Natural killer cell (primary cell): ENCODE measurements around the gene PRKN. TPM values are rescaled to one million over a fixed set of nuclear protein-coding genes. Genes with fewer than 3 reads are reported as not detected.

ENCODE experiments used
- ATAC-seq, 3 donors: fragments of 150-1000 bp in 2 of 3; fragments of 200-7000 bp in 1 of 3; cut with Tn5 transposase; 1 replicate in 1 of 3; 2 replicates in 2 of 3; pipeline ENCODE4 v1.10.0; 2021; ENCODE audit warnings: mild to moderate bottlenecking in 2 of 3, moderate library complexity in 2 of 3
- DNase-seq, 2 donors: peaks; one replicate each; pipeline versions ENCODE4 v3.0.0 to v3.0.0-alpha.2; 2013 to 2021; ENCODE audit warnings: mixed read lengths in 1 of 2
- H3K27ac ChIP-seq: one replicate; pipeline ENCODE4 v1.5.1; 2013; ENCODE audit warnings: mild to moderate bottlenecking, low read length
- H3K27me3 ChIP-seq: one replicate; pipeline ENCODE4 v1.6.1; 2013; ENCODE audit warnings: low read length; ENCODE audit not compliant: control insufficient read depth, insufficient read depth
- H3K36me3 ChIP-seq: one replicate; pipeline ENCODE4 v1.6.1; 2013; ENCODE audit warnings: low read length; ENCODE audit not compliant: control insufficient read depth, insufficient read depth
- H3K4me1 ChIP-seq: one replicate; pipeline ENCODE4 v1.6.1; 2013; ENCODE audit warnings: low read length; ENCODE audit not compliant: control insufficient read depth, insufficient read depth
- H3K4me3 ChIP-seq: one replicate; pipeline ENCODE4 v1.5.1; 2013; ENCODE audit warnings: low read length
- H3K9me3 ChIP-seq: one replicate; pipeline ENCODE4 v1.6.1; 2013; ENCODE audit warnings: low read length; ENCODE audit not compliant: control insufficient read depth, insufficient read depth
- H3K27ac Mint-ChIP-seq, 2 donors: one replicate each; pipeline ENCODE4 v1.8.0; 2022; ENCODE audit warnings: mild to moderate bottlenecking in 2 of 2, mixed read lengths in 2 of 2, moderate library complexity in 1 of 2
- H3K27me3 Mint-ChIP-seq, 2 donors: one replicate each; pipeline ENCODE4 v1.8.0; 2022; ENCODE audit warnings: low read depth in 2 of 2, mixed read lengths in 2 of 2
- H3K36me3 Mint-ChIP-seq: one replicate; pipeline ENCODE4 v1.8.0; 2022; ENCODE audit warnings: mixed read lengths
- H3K4me1 Mint-ChIP-seq, 2 donors: one replicate each; pipeline ENCODE4 v1.8.0; 2022; ENCODE audit warnings: mixed read lengths in 2 of 2
- H3K4me3 Mint-ChIP-seq: one replicate; pipeline ENCODE4 v1.8.0; 2022; ENCODE audit warnings: mild to moderate bottlenecking, moderate library complexity, mixed read lengths
- H3K9me3 Mint-ChIP-seq, 2 donors: one replicate each; pipeline ENCODE4 v1.8.0; 2022; ENCODE audit warnings: mixed read lengths in 2 of 2
- CTCF ChIP-seq: fragments of 200-600 bp; IDR thresholded peaks from one replicate; pipeline ENCODE4 v1.8.0; 2022; ENCODE audit warnings: antibody characterized with exemption
- WGBS: methylation state at CpG from one replicate; pipeline ENCODE4 v1.1.7; 2013; ENCODE audit warnings: missing lambda C conversion rate; ENCODE audit not compliant: insufficient coverage; 5-methylcytosine and 5-hydroxymethylcytosine counted together
- intact Hi-C: fragments of 100-400 bp; cut with micrococcal nuclease; formaldehyde crosslinking; loops from one replicate; pipeline ENCODE4 v1.14.2; 2022
- total RNA-seq, 4 donors: library from RNA; stranded (reverse); fragments of 120-200 nt in 1 of 4; gene quantifications; one replicate each; pipeline versions ENCODE4 v1.2.3 to v1.2.4, GENCODE V29; 2013 to 2022

The PRKN gene
- total RNA-seq, 3 donors from 2014 or later (not counting 1 experiment from before 2014, with no cell fraction given) = 1.4 to 1.9 (median 1.9) TPM

DNA sequence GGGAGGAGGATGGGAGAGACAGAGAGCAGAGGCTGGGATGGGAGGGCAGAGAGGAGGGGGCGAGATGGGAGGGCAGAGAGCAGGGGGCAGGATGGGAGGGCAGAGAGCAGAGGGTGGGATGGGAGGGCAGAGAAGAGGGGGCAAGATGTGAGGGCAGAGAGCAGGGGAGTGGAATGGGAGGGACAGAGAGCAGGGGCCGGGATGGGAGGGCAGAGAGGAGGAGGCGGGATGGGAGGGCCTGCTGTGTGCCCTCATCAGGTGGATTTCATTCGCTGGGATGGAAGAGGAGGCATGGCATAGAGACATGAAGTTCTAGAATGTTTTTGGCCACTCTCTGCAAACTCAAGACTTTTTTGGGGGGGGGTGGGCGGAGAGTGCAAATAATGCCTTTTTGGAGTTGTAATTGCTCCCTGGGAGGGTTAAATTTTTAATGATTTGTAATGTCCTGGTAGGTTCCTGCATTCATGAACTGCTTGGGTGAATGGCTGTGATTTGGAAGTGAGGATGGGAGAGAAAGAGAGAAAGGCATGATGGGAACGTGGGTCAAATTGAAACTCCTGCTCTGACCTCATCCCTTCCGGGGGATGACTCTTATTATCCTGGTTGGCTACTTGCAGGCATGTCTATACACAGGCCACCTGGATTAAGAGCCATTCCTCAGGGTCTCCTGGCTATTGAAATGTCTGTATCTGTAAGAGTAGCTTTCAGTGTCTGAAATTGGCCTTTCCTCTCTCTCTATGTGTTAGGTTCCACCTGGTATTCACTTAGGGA is 1291.3 kb downstream of the PRKN start:
- Mint-ChIP-seq H3K27me3 (peaks cover 10 to 20% of the 10 kb centered on the region in 2 donors), H3K36me3 (no peaks in the 10 kb centered on the region), H3K27ac (no peak overlapping the region), H3K4me1 (no peaks in the 10 kb centered on the region), H3K9me3 (no peaks in the 10 kb centered on the region), H3K4me3 (no peak overlapping the region)
- Histone ChIP-seq H3K4me1 (no peaks in the 10 kb centered on the region), H3K36me3 (no peaks in the 10 kb centered on the region), H3K9me3 (no peaks in the 10 kb centered on the region), H3K27me3 (no peaks in the 10 kb centered on the region), H3K4me3 (no peak overlapping the region), H3K27ac (no peak overlapping the region)
- 85% methylated on average over 7 of the region's 7 CpGs for WGBS
- no peak for TF ChIP-seq CTCF
- DNase-seq (no peak), ATAC-seq (no peak)
- intact Hi-C loops = no loop called here

DNA sequence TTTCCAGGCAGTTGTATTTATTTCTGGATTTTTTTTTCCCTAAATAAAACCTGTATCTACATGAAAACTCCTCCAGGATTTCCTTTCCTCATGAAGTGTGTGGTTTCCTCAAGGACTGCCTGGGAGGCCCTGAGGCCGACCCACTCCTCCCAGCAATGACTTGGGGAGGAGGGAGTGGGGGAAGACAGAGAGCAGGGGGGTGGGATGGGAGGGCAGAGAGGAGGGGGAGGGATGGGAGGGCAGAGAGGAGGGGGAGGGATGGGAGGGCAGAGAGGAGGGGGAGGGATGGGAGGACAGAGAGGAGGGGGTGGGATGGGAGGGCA is 1291.9 kb downstream of the PRKN start:
- Histone ChIP-seq H3K36me3 (no peaks in the 10 kb centered on the region), H3K9me3 (no peaks in the 10 kb centered on the region), H3K4me3 (no peak overlapping the region), H3K4me1 (no peaks in the 10 kb centered on the region), H3K27me3 (no peaks in the 10 kb centered on the region), H3K27ac (no peak overlapping the region)
- no peak for TF ChIP-seq CTCF
- H3K36me3 Mint-ChIP-seq = no peaks in the 10 kb centered on the region
- no peak overlapping the region for H3K4me3 Mint-ChIP-seq
- intact Hi-C loops = no loop called here
- DNase-seq (no peak), ATAC-seq (no peak)
- H3K27me3 Mint-ChIP-seq = peaks cover 7 to 16% of the 10 kb centered on the region in 2 donors
- H3K4me1 Mint-ChIP-seq = no peaks in the 10 kb centered on the region
- no peak overlapping the region for H3K27ac Mint-ChIP-seq
- H3K9me3 Mint-ChIP-seq = no peaks in the 10 kb centered on the region
- whole genome bisulfite sequencing = no CpG with 5 or more reads among the region's 1 CpG

DNA sequence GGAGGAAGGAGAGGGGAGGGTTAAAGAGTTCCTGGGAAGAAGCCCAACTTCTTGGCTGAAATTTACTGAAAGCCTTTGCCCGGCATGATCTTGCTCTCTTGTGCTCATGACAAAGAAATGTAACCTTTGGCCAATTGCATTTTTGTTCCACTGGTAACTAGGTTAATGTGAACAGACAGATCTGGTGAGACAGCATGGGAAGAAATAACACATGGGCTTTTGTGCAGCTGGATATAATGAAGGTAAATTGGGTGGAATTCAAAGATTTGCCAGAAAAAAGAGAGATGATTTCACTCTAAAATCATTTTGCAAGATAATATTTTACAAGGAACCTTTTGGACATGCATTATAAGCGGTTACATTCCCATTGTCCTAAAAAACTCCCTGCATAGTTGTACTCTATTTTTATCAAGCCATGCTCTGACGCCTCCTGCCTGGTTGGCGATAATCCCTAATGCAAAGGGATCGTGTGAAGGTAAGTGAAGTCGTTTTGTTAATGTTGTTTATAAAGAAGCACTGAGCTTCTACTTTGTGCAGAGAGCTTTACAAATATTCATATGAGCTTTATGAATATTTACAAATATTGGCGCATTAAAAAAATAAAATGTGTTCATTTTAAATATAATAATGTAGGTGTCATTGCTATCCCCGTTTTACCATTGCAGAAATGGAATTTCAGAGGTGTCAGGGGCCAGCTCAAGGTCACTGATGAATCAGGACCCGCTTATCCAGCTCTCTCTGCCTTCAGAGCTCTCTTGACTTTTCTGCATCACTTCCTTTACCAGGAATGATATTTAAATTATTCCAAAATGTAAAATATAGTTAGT is 1292.4 kb downstream of the PRKN start:
- Histone ChIP-seq H3K27me3 (no peaks in the 10 kb centered on the region), H3K36me3 (no peaks in the 10 kb centered on the region), H3K4me3 (no peak overlapping the region), H3K4me1 (no peaks in the 10 kb centered on the region), H3K27ac (no peak overlapping the region), H3K9me3 (no peaks in the 10 kb centered on the region)
- no peak overlapping the region for H3K27ac Mint-ChIP-seq
- no peak overlapping the region for H3K4me3 Mint-ChIP-seq
- no peaks in the 10 kb centered on the region for H3K4me1 Mint-ChIP-seq
- no peak for ATAC-seq
- 80% methylated on average over 7 of the region's 9 CpGs for WGBS
- intact Hi-C loops = no loop called here
- no peaks in the 10 kb centered on the region for H3K36me3 Mint-ChIP-seq
- peaks cover 6 to 12% of the 10 kb centered on the region in 2 donors for H3K27me3 Mint-ChIP-seq
- DNase-seq = no peak
- no peaks in the 10 kb centered on the region for H3K9me3 Mint-ChIP-seq
- no peak for TF ChIP-seq CTCF
